Central memory CD8-positive, alpha-beta T cell (primary cell): ENCODE results near the gene ATXN7.

Experiments
- ATAC-seq: fragments of 150-1000 bp; cut with Tn5 transposase; replicated peaks from 2 replicates; pipeline ENCODE4 v1.10.0; 2022; ENCODE audit warnings: mild to moderate bottlenecking, moderate FRiP score, moderate number of reproducible peaks; ENCODE audit not compliant: poor library complexity, severe bottlenecking; ENCODE audit errors: extremely low read depth
- DNase-seq, 2 donors: peaks; one replicate each; pipeline ENCODE4 v3.0.0; 2021; ENCODE audit warnings: low spot score in 2 of 2
- H3K27ac Mint-ChIP-seq: one replicate; pipeline ENCODE4 v1.8.0; 2022; ENCODE audit warnings: low read depth, mild to moderate bottlenecking, moderate library complexity, mixed read lengths
- H3K27me3 Mint-ChIP-seq: one replicate; pipeline ENCODE4 v1.8.0; 2022; ENCODE audit warnings: mixed read lengths
- H3K36me3 Mint-ChIP-seq: one replicate; pipeline ENCODE4 v1.8.0; 2022; ENCODE audit warnings: mild to moderate bottlenecking, moderate library complexity, mixed read lengths; ENCODE audit not compliant: insufficient read depth
- H3K4me1 Mint-ChIP-seq: one replicate; pipeline ENCODE4 v1.8.0; 2022; ENCODE audit warnings: mixed read lengths
- H3K4me3 Mint-ChIP-seq: one replicate; pipeline ENCODE4 v1.8.0; 2022; ENCODE audit warnings: mild to moderate bottlenecking, moderate library complexity, mixed read lengths
- H3K9me3 Mint-ChIP-seq: one replicate; pipeline ENCODE4 v1.8.0; 2022; ENCODE audit warnings: mixed read lengths

Gene ATXN7

GRCh38 chr3:63914312-63914711 lies 50.6 kb downstream of the ATXN7 start:
- H3K4me3 Mint-ChIP-seq: peak overlapping the region; percentile 85
- H3K36me3 Mint-ChIP-seq: peaks cover 46% of the 10 kb centered on the region
- DNase-seq (no peak), ATAC-seq (no peak)
- no peaks in the 10 kb centered on the region for H3K9me3 Mint-ChIP-seq
- H3K27ac Mint-ChIP-seq: peak overlapping the region; percentile 22
- H3K27me3 Mint-ChIP-seq: no peaks in the 10 kb centered on the region
- peaks cover 62% of the 10 kb centered on the region for H3K4me1 Mint-ChIP-seq

- H3K36me3 Mint-ChIP-seq: peaks cover 43% of the 10 kb centered on the region
- ATAC-seq: no peak
- no peaks in the 10 kb centered on the region for H3K9me3 Mint-ChIP-seq
- DNase-seq: no peak
- H3K4me1 Mint-ChIP-seq: peaks cover 45% of the 10 kb centered on the region
- H3K4me3 Mint-ChIP-seq: no peak overlapping the region
- H3K27ac Mint-ChIP-seq: no peak overlapping the region
- H3K27me3 Mint-ChIP-seq: no peaks in the 10 kb centered on the region
Observed at GRCh38 chr3:63918321-63918720, 54.7 kb downstream of the ATXN7 start.

- Mint-ChIP-seq H3K36me3 (peaks cover 38% of the 10 kb centered on the region), H3K27ac (no peak overlapping the region), H3K4me3 (no peak overlapping the region), H3K27me3 (no peaks in the 10 kb centered on the region), H3K4me1 (peaks cover 45% of the 10 kb centered on the region), H3K9me3 (no peaks in the 10 kb centered on the region)
- DNase-seq (no peak), ATAC-seq (no peak)
Observed at GRCh38 chr3:63920001-63920400, 56.3 kb downstream of the ATXN7 start.

- ATAC-seq (peak; percentile 40), DNase-seq (no peak)
- no peak overlapping the region for H3K27ac Mint-ChIP-seq
- no peaks in the 10 kb centered on the region for H3K27me3 Mint-ChIP-seq
- no peaks in the 10 kb centered on the region for H3K9me3 Mint-ChIP-seq
- H3K4me3 Mint-ChIP-seq: no peak overlapping the region
- H3K36me3 Mint-ChIP-seq: peaks cover 33% of the 10 kb centered on the region
- peaks cover 54% of the 10 kb centered on the region for H3K4me1 Mint-ChIP-seq
Observed at GRCh38 chr3:63921741-63922482, 58.2 kb downstream of the ATXN7 start.

GRCh38 chr3:63922491-63923199 lies 59.0 kb downstream of the ATXN7 start:
- H3K36me3 Mint-ChIP-seq: peaks cover 28% of the 10 kb centered on the region
- ATAC-seq: no peak
- no peaks in the 10 kb centered on the region for H3K9me3 Mint-ChIP-seq

GRCh38 chr3:63926309-63926708 lies 62.6 kb downstream of the ATXN7 start:
- Mint-ChIP-seq H3K4me1 (peaks cover 50% of the 10 kb centered on the region), H3K36me3 (peaks cover 19% of the 10 kb centered on the region), H3K4me3 (no peak overlapping the region), H3K27ac (peak overlapping the region; percentile 48), H3K27me3 (no peaks in the 10 kb centered on the region), H3K9me3 (no peaks in the 10 kb centered on the region)
- no peak for DNase-seq
- ATAC-seq: no peak

More at GRCh38 chr3:63922491-63923199, 59.0 kb downstream of the ATXN7 start:
- no peak for DNase-seq
- Mint-ChIP-seq H3K4me1 (peaks cover 58% of the 10 kb centered on the region), H3K4me3 (no peak overlapping the region), H3K27ac (no peak overlapping the region), H3K27me3 (no peaks in the 10 kb centered on the region)

GRCh38 chr3:63927422-63928280 lies 64.0 kb downstream of the ATXN7 start:
- Mint-ChIP-seq H3K36me3 (peaks cover 12% of the 10 kb centered on the region), H3K4me1 (peaks cover 63% of the 10 kb centered on the region), H3K4me3 (no peak overlapping the region), H3K27ac (no peak overlapping the region), H3K9me3 (no peaks in the 10 kb centered on the region), H3K27me3 (no peaks in the 10 kb centered on the region)
- DNase-seq: no peak
- no peak for ATAC-seq

- H3K9me3 Mint-ChIP-seq: no peaks in the 10 kb centered on the region
- ATAC-seq: no peak
- no peak for DNase-seq
- peaks cover 10% of the 10 kb centered on the region for H3K36me3 Mint-ChIP-seq
- H3K4me3 Mint-ChIP-seq: no peak overlapping the region
- H3K27me3 Mint-ChIP-seq: no peaks in the 10 kb centered on the region
- H3K27ac Mint-ChIP-seq: peak overlapping the region; percentile 32
- H3K4me1 Mint-ChIP-seq: peaks cover 66% of the 10 kb centered on the region
Observed at GRCh38 chr3:63931290-63931689, 67.6 kb downstream of the ATXN7 start.

- H3K4me1 Mint-ChIP-seq: peaks cover 66% of the 10 kb centered on the region
- H3K4me3 Mint-ChIP-seq: peak overlapping the region; percentile 27
- no peaks in the 10 kb centered on the region for H3K9me3 Mint-ChIP-seq
- ATAC-seq (no peak), DNase-seq (no peak)
- peaks cover 7% of the 10 kb centered on the region for H3K36me3 Mint-ChIP-seq
- H3K27me3 Mint-ChIP-seq: no peaks in the 10 kb centered on the region
- peak overlapping the region; percentile 85 for H3K27ac Mint-ChIP-seq
Observed at GRCh38 chr3:63932509-63933212, 69.0 kb downstream of the ATXN7 start.

- Mint-ChIP-seq H3K27me3 (no peaks in the 10 kb centered on the region), H3K4me1 (peaks cover 72% of the 10 kb centered on the region)
- DNase-seq: no peak
Observed at GRCh38 chr3:63933459-63933858, 69.8 kb downstream of the ATXN7 start.

GRCh38 chr3:63934041-63934866 lies 70.6 kb downstream of the ATXN7 start:
- H3K36me3 Mint-ChIP-seq: peaks cover 7% of the 10 kb centered on the region
- ATAC-seq (peak; percentile 78), DNase-seq (peak in 1 of 2 donors; percentile 30)
- peaks cover 78% of the 10 kb centered on the region for H3K4me1 Mint-ChIP-seq
- no peaks in the 10 kb centered on the region for H3K27me3 Mint-ChIP-seq
- H3K9me3 Mint-ChIP-seq: no peaks in the 10 kb centered on the region
- peak overlapping the region; percentile 65 for H3K4me3 Mint-ChIP-seq
- peak overlapping the region; percentile 83 for H3K27ac Mint-ChIP-seq

More at GRCh38 chr3:63933459-63933858, 69.8 kb downstream of the ATXN7 start:
- Mint-ChIP-seq H3K9me3 (no peaks in the 10 kb centered on the region), H3K27ac (peak overlapping the region; percentile 85), H3K4me3 (peak overlapping the region; percentile 27), H3K36me3 (peaks cover 7% of the 10 kb centered on the region)
- ATAC-seq: no peak
